Sigmoid colon (tissue), 4 donors: ENCODE data around the gene HEATR5B.

ENCODE experiments used
- CTCF ChIP-seq, 4 experiments: fragments of 450-650 bp in 3 of 4; fragments of 200-600 bp in 1 of 4; IDR thresholded peaks; one replicate each; pipeline ENCODE4 v1.5.1; 2016 to 2019; ENCODE audit warnings: antibody characterized with exemption in 4 of 4, mild to moderate bottlenecking in 3 of 4, moderate library complexity in 2 of 4
- EP300 ChIP-seq, 4 donors: sonication (generic); formaldehyde crosslinking; IDR thresholded peaks; one replicate each; pipeline ENCODE4 v1.6.1; 2017; ENCODE audit warnings: antibody characterized with exemption in 4 of 4
- POLR2A ChIP-seq, 2 donors: fragments of 450-650 bp; IDR thresholded peaks; one replicate each; pipeline ENCODE4 v1.6.1; 2016; ENCODE audit warnings: antibody characterized with exemption in 2 of 2, mild to moderate bottlenecking in 2 of 2, moderate library complexity in 2 of 2
- POLR2AphosphoS5 ChIP-seq, 4 donors: sonication (generic); formaldehyde crosslinking; IDR thresholded peaks; one replicate each; pipeline ENCODE4 v1.6.1; 2017; ENCODE audit warnings: antibody characterized with exemption in 4 of 4

DNA sequence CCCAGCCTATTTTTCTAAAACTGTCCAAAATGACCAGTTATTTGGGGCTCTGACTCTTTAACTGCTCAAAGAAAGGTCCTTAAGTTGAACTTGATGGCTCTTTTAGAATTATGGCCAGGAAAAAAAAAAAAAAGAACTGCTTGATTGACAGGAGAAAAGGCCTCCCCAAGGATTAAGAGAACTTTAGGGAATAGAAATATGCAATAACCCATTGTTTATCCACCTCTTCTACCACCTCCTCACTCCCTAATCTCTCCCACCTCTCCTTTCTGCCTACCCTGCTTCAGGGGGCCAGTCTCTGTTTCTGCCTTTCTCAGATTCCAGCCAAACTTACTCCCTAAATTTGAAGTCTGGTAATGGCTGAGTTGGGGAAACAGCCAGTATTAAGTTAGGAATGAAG is 112.2 kb downstream of the HEATR5B start:
- TF ChIP-seq CTCF (IDR thresholded peaks at IDR 0.05) (no peak), POLR2AphosphoS5 (IDR thresholded peaks at IDR 0.05) (no peak), POLR2A (IDR thresholded peaks at IDR 0.05) (no peak), EP300 (IDR thresholded peaks at IDR 0.05) (no peak)
